WTC11 (cell line): Measurements from ENCODE around the gene MUC12. TPM values are rescaled to one million over a fixed set of nuclear protein-coding genes. Genes with fewer than 3 reads are reported as not detected.

Experiments
- ATAC-seq: fragments of 200-7000 bp; cut with Tn5 transposase; 2 replicates; pipeline ENCODE4 v1.10.0; 2021; ENCODE audit warnings: mild to moderate bottlenecking, moderate library complexity
- CTCF ChIA-PET: fragments of 300-600 bp; sonication (Branson Sonifier 250); formaldehyde crosslinking; loops from one replicate; lab custom pipeline; 2021; ENCODE audit warnings: antibody characterized with exemption; lab: Charles Lee
- POLR2A ChIA-PET: fragments of 350-600 bp; sonication (Branson Sonifier 250); formaldehyde crosslinking; loops from one replicate; lab custom pipeline; 2021; ENCODE audit warnings: antibody characterized with exemption; lab: Charles Lee
- DNase-seq: peaks from one replicate; pipeline ENCODE4 v3.0.0; 2021; ENCODE audit warnings: low spot score
- H3K27ac Mint-ChIP-seq: 2 replicates; pipeline ENCODE4 v1.8.0; 2021; ENCODE audit warnings: mixed read lengths
- H3K27me3 Mint-ChIP-seq: 2 replicates; pipeline ENCODE4 v1.8.0; 2021; ENCODE audit warnings: low read depth, mild to moderate bottlenecking, moderate library complexity, mixed read lengths
- H3K36me3 Mint-ChIP-seq: 2 replicates; pipeline ENCODE4 v1.8.0; 2021; ENCODE audit warnings: mixed read lengths
- H3K4me1 Mint-ChIP-seq: 2 replicates; pipeline ENCODE4 v1.8.0; 2022; ENCODE audit warnings: mixed read lengths
- H3K4me3 Mint-ChIP-seq: 2 replicates; pipeline ENCODE4 v1.8.0; 2021; ENCODE audit warnings: mild to moderate bottlenecking, moderate library complexity, mixed read lengths
- H3K9me3 Mint-ChIP-seq: 2 replicates; pipeline ENCODE4 v1.8.0; 2021; ENCODE audit warnings: mixed read lengths
- ELF4 ChIP-seq: sonication (generic); formaldehyde crosslinking; IDR thresholded peaks from 2 replicates; pipeline ENCODE4 v1.8.1; 2022; ENCODE audit warnings: low read depth, mild to moderate bottlenecking, moderate library complexity, missing genetic modification reagents
- GRHL2 ChIP-seq: fragments of 250-450 bp; sonication (Bioruptor Pico); IDR thresholded peaks from 2 replicates; pipeline ENCODE4 v1.8.0; 2022; ENCODE audit warnings: mild to moderate bottlenecking, moderate library complexity; ENCODE audit not compliant: insufficient replicate concordance, severe bottlenecking
- MXD4 ChIP-seq: fragments of 250-450 bp; sonication (Bioruptor Pico); IDR thresholded peaks from 2 replicates; pipeline ENCODE4 v1.8.0; 2021; ENCODE audit warnings: mild to moderate bottlenecking, moderate library complexity, borderline replicate concordance
- ZNF138 ChIP-seq: sonication (generic); formaldehyde crosslinking; conservative IDR thresholded peaks from 2 replicates; pipeline ENCODE4 v1.8.1; 2022; ENCODE audit warnings: mild to moderate bottlenecking, moderate library complexity, missing genetic modification reagents
- ZNF317 ChIP-seq: sonication (generic); formaldehyde crosslinking; IDR thresholded peaks from 2 replicates; pipeline ENCODE4 v1.8.1; 2023; ENCODE audit warnings: low read depth, mild to moderate bottlenecking, moderate library complexity, missing genetic modification reagents, borderline replicate concordance
- ZNF396 ChIP-seq: fragments of 250-450 bp; sonication (Bioruptor Pico); IDR thresholded peaks from 2 replicates; pipeline ENCODE4 v1.8.0; 2021; ENCODE audit warnings: mild to moderate bottlenecking, moderate library complexity, borderline replicate concordance
- ZNF423 ChIP-seq: fragments of 250-450 bp; sonication (Bioruptor Pico); IDR thresholded peaks from 2 replicates; pipeline ENCODE4 v2.1.2; 2022; ENCODE audit warnings: mild to moderate bottlenecking, moderate library complexity
- total RNA-seq: library from RNA; stranded (reverse); gene quantifications from 3 replicates; pipeline ENCODE4 v1.2.3, GENCODE V29; 2021
- TF ChIP-seq, protein P1 (sequence below): sonication (generic); formaldehyde crosslinking; conservative IDR thresholded peaks from 2 replicates; pipeline ENCODE4 v1.8.1; 2023; ENCODE audit warnings: mild to moderate bottlenecking, low read depth, missing genetic modification reagents, moderate library complexity
- TF ChIP-seq, protein P2 (sequence below): sonication (generic); formaldehyde crosslinking; IDR thresholded peaks from 2 replicates; pipeline ENCODE4 v1.8.1; 2023; ENCODE audit warnings: mild to moderate bottlenecking, missing genetic modification reagents, borderline replicate concordance
- TF ChIP-seq, protein P3 (sequence below): sonication (generic); formaldehyde crosslinking; IDR thresholded peaks from 2 replicates; pipeline ENCODE4 v1.8.0; 2022; ENCODE audit warnings: missing genetic modification reagents
- TF ChIP-seq, protein P4 (sequence below): sonication (generic); formaldehyde crosslinking; conservative IDR thresholded peaks from 2 replicates; pipeline ENCODE4 v1.8.1; 2022; ENCODE audit warnings: mild to moderate bottlenecking, missing genetic modification reagents

The MUC12 gene
- total RNA-seq, 1 experiment from 2014 or later = 5.7 TPM

DNA sequence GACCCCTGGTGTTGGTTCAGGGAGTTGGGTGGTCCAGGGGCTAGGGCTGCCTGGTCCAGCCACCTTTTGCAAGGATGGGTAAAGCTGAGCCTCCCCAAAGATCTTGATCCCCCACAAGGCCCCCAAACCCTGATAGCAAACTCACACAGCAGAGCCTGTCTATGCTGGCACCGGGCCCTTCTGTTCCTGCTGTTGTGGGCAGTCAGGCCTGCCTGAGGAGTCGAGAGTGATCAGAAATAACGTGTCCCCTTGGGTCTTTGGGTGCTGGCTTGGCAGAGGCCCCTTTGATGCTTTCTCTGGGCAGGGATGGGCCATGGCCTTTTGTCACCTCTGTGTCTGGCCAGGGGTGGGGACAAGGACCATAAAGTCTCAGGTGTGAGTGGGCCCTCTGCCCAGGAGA, 715 bp upstream of the MUC12 start (continued):
- TF ChIP-seq, protein P1, sequence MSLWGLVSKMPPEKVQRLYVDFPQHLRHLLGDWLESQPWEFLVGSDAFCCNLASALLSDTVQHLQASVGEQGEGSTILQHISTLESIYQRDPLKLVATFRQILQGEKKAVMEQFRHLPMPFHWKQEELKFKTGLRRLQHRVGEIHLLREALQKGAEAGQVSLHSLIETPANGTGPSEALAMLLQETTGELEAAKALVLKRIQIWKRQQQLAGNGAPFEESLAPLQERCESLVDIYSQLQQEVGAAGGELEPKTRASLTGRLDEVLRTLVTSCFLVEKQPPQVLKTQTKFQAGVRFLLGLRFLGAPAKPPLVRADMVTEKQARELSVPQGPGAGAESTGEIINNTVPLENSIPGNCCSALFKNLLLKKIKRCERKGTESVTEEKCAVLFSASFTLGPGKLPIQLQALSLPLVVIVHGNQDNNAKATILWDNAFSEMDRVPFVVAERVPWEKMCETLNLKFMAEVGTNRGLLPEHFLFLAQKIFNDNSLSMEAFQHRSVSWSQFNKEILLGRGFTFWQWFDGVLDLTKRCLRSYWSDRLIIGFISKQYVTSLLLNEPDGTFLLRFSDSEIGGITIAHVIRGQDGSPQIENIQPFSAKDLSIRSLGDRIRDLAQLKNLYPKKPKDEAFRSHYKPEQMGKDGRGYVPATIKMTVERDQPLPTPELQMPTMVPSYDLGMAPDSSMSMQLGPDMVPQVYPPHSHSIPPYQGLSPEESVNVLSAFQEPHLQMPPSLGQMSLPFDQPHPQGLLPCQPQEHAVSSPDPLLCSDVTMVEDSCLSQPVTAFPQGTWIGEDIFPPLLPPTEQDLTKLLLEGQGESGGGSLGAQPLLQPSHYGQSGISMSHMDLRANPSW = no peak
- TF ChIP-seq MXD4 (CRISPR knock-in tag) = no peak

DNA sequence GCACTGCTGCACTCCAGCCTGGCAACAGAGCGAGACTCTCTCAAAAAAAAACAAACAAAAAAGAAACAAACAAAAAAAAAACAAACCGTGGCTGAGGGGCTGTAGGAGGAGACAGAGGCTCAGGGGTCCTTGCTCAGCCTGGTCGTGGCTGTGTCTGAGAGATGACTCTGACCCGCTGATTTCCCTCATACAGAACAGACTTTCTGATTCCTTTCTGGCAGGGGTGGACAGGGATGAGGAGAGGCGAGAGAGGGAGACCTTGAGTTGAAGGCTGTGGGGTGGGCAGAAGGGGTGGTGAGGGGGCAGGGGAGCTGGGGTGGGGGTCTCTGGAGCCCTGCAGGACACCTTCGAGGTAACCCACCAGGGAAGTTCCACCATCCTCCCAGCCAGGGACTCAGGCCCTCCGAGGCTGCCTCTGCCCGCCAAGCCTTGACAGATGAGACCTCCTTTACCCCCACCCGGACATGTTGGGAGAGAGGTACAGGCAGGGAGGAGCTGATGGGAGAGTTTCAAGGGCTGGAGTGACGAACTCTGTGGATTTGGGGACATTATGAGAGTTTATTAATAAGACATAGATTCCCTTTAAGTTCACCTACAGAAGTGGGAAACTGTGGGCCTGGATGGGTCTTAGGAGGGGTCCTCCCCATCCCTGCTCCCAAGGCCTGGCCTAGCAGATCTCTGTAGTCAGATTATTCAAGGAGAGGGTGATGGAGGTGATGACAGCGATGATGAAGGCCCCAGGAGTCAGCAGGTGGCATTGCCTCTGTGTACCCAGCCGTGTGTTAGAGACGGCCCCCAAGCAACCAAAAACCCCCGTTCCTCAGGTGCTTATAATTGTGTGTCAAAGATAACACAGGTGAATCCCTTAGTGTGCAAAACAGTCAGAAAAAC, 2.0 kb downstream of the MUC12 start:
- TF ChIP-seq, protein P2, sequence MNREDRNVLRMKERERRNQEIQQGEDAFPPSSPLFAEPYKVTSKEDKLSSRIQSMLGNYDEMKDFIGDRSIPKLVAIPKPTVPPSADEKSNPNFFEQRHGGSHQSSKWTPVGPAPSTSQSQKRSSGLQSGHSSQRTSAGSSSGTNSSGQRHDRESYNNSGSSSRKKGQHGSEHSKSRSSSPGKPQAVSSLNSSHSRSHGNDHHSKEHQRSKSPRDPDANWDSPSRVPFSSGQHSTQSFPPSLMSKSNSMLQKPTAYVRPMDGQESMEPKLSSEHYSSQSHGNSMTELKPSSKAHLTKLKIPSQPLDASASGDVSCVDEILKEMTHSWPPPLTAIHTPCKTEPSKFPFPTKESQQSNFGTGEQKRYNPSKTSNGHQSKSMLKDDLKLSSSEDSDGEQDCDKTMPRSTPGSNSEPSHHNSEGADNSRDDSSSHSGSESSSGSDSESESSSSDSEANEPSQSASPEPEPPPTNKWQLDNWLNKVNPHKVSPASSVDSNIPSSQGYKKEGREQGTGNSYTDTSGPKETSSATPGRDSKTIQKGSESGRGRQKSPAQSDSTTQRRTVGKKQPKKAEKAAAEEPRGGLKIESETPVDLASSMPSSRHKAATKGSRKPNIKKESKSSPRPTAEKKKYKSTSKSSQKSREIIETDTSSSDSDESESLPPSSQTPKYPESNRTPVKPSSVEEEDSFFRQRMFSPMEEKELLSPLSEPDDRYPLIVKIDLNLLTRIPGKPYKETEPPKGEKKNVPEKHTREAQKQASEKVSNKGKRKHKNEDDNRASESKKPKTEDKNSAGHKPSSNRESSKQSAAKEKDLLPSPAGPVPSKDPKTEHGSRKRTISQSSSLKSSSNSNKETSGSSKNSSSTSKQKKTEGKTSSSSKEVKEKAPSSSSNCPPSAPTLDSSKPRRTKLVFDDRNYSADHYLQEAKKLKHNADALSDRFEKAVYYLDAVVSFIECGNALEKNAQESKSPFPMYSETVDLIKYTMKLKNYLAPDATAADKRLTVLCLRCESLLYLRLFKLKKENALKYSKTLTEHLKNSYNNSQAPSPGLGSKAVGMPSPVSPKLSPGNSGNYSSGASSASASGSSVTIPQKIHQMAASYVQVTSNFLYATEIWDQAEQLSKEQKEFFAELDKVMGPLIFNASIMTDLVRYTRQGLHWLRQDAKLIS = no peak
- TF ChIP-seq ZNF317 (CRISPR knock-in tag) = no peak
- TF ChIP-seq, protein P3, sequence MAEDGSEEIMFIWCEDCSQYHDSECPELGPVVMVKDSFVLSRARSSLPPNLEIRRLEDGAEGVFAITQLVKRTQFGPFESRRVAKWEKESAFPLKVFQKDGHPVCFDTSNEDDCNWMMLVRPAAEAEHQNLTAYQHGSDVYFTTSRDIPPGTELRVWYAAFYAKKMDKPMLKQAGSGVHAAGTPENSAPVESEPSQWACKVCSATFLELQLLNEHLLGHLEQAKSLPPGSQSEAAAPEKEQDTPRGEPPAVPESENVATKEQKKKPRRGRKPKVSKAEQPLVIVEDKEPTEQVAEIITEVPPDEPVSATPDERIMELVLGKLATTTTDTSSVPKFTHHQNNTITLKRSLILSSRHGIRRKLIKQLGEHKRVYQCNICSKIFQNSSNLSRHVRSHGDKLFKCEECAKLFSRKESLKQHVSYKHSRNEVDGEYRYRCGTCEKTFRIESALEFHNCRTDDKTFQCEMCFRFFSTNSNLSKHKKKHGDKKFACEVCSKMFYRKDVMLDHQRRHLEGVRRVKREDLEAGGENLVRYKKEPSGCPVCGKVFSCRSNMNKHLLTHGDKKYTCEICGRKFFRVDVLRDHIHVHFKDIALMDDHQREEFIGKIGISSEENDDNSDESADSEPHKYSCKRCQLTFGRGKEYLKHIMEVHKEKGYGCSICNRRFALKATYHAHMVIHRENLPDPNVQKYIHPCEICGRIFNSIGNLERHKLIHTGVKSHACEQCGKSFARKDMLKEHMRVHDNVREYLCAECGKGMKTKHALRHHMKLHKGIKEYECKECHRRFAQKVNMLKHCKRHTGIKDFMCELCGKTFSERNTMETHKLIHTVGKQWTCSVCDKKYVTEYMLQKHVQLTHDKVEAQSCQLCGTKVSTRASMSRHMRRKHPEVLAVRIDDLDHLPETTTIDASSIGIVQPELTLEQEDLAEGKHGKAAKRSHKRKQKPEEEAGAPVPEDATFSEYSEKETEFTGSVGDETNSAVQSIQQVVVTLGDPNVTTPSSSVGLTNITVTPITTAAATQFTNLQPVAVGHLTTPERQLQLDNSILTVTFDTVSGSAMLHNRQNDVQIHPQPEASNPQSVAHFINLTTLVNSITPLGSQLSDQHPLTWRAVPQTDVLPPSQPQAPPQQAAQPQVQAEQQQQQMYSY (CRISPR knock-in tag) = no peak
- no peak for TF ChIP-seq ZNF423 (CRISPR knock-in tag)
- no peak for TF ChIP-seq GRHL2
- TF ChIP-seq, protein P4, sequence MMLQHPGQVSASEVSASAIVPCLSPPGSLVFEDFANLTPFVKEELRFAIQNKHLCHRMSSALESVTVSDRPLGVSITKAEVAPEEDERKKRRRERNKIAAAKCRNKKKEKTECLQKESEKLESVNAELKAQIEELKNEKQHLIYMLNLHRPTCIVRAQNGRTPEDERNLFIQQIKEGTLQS (CRISPR knock-in tag) = no peak
- no peak for TF ChIP-seq ZNF396 (CRISPR knock-in tag)
- peaks cover 16% of the 10 kb centered on the region for H3K27me3 Mint-ChIP-seq
- POLR2A ChIA-PET = interaction anchor here (0.6 kb wide), 1 partner anchor 143 kb away, joined by 9 read pairs; no protein-coding TSS in a partner anchor
- peak overlapping the region; percentile 59; the same call in 1 of the 2 replicates for H3K27ac Mint-ChIP-seq
- peaks cover 5% of the 10 kb centered on the region; the same call in 1 of the 2 replicates for H3K36me3 Mint-ChIP-seq
- no peak overlapping the region for H3K4me3 Mint-ChIP-seq
- no peak for ATAC-seq
- peaks cover 34% of the 10 kb centered on the region for H3K4me1 Mint-ChIP-seq
- DNase-seq = no peak
- peaks cover 5% of the 10 kb centered on the region for H3K9me3 Mint-ChIP-seq
- CTCF ChIA-PET = interaction anchor here (2.0 kb wide), 1 partner anchor 20 kb away, joined by 8 read pairs; no protein-coding TSS in a partner anchor

DNA sequence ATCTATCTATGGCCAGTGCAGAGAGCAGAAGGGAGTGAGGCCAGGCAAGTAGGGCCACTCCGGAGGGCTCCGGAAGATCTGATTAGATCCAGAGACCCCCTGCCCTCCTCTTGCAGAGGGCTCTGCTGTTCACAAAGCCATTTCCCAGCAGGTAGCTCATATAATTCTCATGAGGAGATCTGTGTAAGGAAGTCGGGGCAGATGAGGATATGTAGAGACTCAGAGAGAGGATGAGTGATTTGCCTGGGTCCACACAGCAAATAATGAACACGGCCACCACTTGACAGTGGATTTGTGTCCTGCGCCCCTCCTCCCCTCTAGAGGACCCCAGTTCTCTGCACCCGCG, 2.6 kb downstream of the MUC12 start:
- Mint-ChIP-seq H3K4me1 (peaks cover 31% of the 10 kb centered on the region), H3K4me3 (no peak overlapping the region), H3K27ac (no peak overlapping the region), H3K36me3 (peaks cover 5% of the 10 kb centered on the region; the same call in 1 of the 2 replicates), H3K27me3 (peaks cover 11% of the 10 kb centered on the region), H3K9me3 (peaks cover 5% of the 10 kb centered on the region)
- CTCF ChIA-PET = interaction anchor here (1.2 to 2.0 kb wide), 2 partner anchors 21 to 106 kb away, joined by 4 to 8 read pairs; no protein-coding TSS in a partner anchor
- DNase-seq = no peak
- no peak for TF ChIP-seq ZNF138 (CRISPR knock-in tag)
- TF ChIP-seq ELF4 (CRISPR knock-in tag) = no peak
- POLR2A ChIA-PET = no interaction called here
- ATAC-seq = no peak; the same call in 1 of the 2 replicates
